Smooth muscle cell (in vitro differentiated cells): ENCODE data around the gene DDA1. TPM values are rescaled to one million over a fixed set of nuclear protein-coding genes. Genes with fewer than 3 reads are reported as not detected.
A peak's percentile ranks its signal among the peaks of the same experiment; 100 is the strongest.

Experiments used
- DNase-seq: peaks from one replicate; lab custom pipeline; 2025; ENCODE audit not compliant: unreplicated experiment; lab: John Stamatoyannopoulos, UW
- H2AFZ ChIP-seq: fragments of 200-600 bp; sonication (generic); 2 replicates; pipeline ENCODE4 v1.6.0; 2016; ENCODE audit warnings: antibody characterized with exemption, low read depth, mild to moderate bottlenecking
- H3F3A ChIP-seq: fragments of 200-600 bp; sonication (generic); 2 replicates; pipeline ENCODE4 v1.6.0; 2017; ENCODE audit warnings: antibody characterized with exemption, low read depth
- H3K27ac ChIP-seq: fragments of 200-600 bp; sonication (generic); 2 replicates; pipeline ENCODE4 v1.5.1; 2016; ENCODE audit warnings: low read depth, mild to moderate bottlenecking
- H3K27me3 ChIP-seq: fragments of 200-600 bp; sonication (generic); 2 replicates; pipeline ENCODE4 v1.6.1; 2016; ENCODE audit warnings: low read depth, mild to moderate bottlenecking
- H3K36me3 ChIP-seq: fragments of 200-600 bp; sonication (generic); 2 replicates; pipeline ENCODE4 v1.5.1; 2016; ENCODE audit warnings: low read depth
- H3K4me1 ChIP-seq: fragments of 200-600 bp; sonication (generic); 2 replicates; pipeline ENCODE4 v1.5.1; 2016; ENCODE audit warnings: low read depth
- H3K4me2 ChIP-seq: fragments of 200-600 bp; sonication (generic); 2 replicates; pipeline ENCODE4 v1.6.0; 2016; ENCODE audit warnings: mild to moderate bottlenecking
- H3K4me3 ChIP-seq: fragments of 200-600 bp; sonication (generic); 2 replicates; pipeline ENCODE4 v1.5.1; 2016; ENCODE audit warnings: mild to moderate bottlenecking
- H3K79me2 ChIP-seq: fragments of 200-600 bp; sonication (generic); 2 replicates; pipeline ENCODE4 v1.6.0; 2016; ENCODE audit warnings: low read depth, mild to moderate bottlenecking
- H3K9ac ChIP-seq: fragments of 200-600 bp; sonication (generic); 2 replicates; pipeline ENCODE4 v1.6.0; 2016; ENCODE audit warnings: low read depth
- H3K9me3 ChIP-seq: fragments of 200-600 bp; sonication (generic); replicated peaks from 2 replicates; pipeline ENCODE4 v1.5.1; 2016; ENCODE audit warnings: low read depth
- H4K20me1 ChIP-seq: fragments of 200-600 bp; sonication (generic); 2 replicates; pipeline ENCODE4 v1.6.0; 2016; ENCODE audit warnings: low read depth
- WGBS: methylation state at CpG from one replicate; pipeline ENCODE4 v1.1.7; 2016; ENCODE audit warnings: low lambda C conversion rate; 5-methylcytosine and 5-hydroxymethylcytosine counted together
- polyA plus RNA-seq: library from polyadenylated mRNA; unstranded; fragments of >200 nt; fragmentation: Nextera tagmentation; extraction: Ambion mirVana; gene quantifications from 2 replicates; pipeline ENCODE4 v1.2.1, GENCODE V29; 2016
- total RNA-seq: library from RNA; depleted of rRNA; stranded (reverse); fragments of >200 nt; gene quantifications from 2 replicates; pipeline ENCODE4 v1.2.3, GENCODE V29; 2014
- TF ChIP-seq, protein P1 (sequence below): fragments of 200-600 bp; sonication (generic); IDR thresholded peaks from 2 replicates; pipeline ENCODE4 v1.5.1; 2017; ENCODE audit warnings: borderline replicate concordance, mild to moderate bottlenecking, antibody characterized with exemption; ENCODE audit not compliant: insufficient read depth, poor library complexity, severe bottlenecking

DDA1 gene
- total and polyA plus RNA-seq, 2 experiments from 2014 or later: 26.5 to 51.8 TPM

GRCh38 chr19:17266026-17266425 lies 43.3 kb upstream of the DDA1 start:
- Histone ChIP-seq H3K27me3 (no peaks in the 10 kb centered on the region), H3K27ac (peak overlapping the region; percentile 51), H3K9ac (no peak overlapping the region), H3K9me3 (no peaks in the 10 kb centered on the region), H3K79me2 (peaks cover 6% of the 10 kb centered on the region), H3F3A (no peaks in the 10 kb centered on the region), H4K20me1 (no peaks in the 10 kb centered on the region), H2AFZ (no peak overlapping the region), H3K4me2 (no peak overlapping the region), H3K4me3 (no peak overlapping the region), H3K36me3 (no peaks in the 10 kb centered on the region), H3K4me1 (peaks cover 4% of the 10 kb centered on the region)
- WGBS: 82% methylated on average over 7 of the region's 7 CpGs
- TF ChIP-seq, protein P1, sequence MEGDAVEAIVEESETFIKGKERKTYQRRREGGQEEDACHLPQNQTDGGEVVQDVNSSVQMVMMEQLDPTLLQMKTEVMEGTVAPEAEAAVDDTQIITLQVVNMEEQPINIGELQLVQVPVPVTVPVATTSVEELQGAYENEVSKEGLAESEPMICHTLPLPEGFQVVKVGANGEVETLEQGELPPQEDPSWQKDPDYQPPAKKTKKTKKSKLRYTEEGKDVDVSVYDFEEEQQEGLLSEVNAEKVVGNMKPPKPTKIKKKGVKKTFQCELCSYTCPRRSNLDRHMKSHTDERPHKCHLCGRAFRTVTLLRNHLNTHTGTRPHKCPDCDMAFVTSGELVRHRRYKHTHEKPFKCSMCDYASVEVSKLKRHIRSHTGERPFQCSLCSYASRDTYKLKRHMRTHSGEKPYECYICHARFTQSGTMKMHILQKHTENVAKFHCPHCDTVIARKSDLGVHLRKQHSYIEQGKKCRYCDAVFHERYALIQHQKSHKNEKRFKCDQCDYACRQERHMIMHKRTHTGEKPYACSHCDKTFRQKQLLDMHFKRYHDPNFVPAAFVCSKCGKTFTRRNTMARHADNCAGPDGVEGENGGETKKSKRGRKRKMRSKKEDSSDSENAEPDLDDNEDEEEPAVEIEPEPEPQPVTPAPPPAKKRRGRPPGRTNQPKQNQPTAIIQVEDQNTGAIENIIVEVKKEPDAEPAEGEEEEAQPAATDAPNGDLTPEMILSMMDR: no peak
- DNase-seq: no peak

DNA sequence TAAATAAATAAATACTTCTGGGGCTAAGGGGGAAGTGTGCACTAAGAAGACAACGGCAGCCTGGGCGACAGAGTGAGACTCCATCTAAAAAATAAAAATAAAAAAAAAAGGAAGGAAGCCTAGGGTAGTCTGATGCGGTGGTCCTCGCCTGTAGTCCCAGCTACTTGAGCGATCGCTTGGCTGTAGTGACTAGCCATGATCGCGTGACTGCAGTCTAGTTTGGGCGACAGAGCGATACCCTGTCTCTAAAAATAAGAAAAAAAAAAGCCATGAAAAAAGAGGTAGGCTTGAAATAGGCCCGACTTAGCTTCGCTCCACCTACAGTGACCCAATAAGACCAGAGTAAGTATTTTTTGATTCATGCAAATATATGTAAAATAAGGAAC lies 42.8 kb upstream of the DDA1 start:
- peaks cover 6% of the 10 kb centered on the region for H3K79me2 ChIP-seq
- peak overlapping the region; percentile 51 for H3K27ac ChIP-seq
- H2AFZ ChIP-seq: no peak overlapping the region
- H3K27me3 ChIP-seq: no peaks in the 10 kb centered on the region
- no peak overlapping the region for H3K9ac ChIP-seq
- 89% methylated on average over 12 of the region's 12 CpGs for WGBS
- TF ChIP-seq, protein P1: no peak
- H3K9me3 ChIP-seq: no peaks in the 10 kb centered on the region
- no peak overlapping the region for H3K4me3 ChIP-seq
- H3F3A ChIP-seq: no peaks in the 10 kb centered on the region
- no peaks in the 10 kb centered on the region for H4K20me1 ChIP-seq
- no peaks in the 10 kb centered on the region for H3K36me3 ChIP-seq
- DNase-seq: no peak
- H3K4me1 ChIP-seq: peaks cover 4% of the 10 kb centered on the region
- H3K4me2 ChIP-seq: peak overlapping the region; percentile 23

DNA sequence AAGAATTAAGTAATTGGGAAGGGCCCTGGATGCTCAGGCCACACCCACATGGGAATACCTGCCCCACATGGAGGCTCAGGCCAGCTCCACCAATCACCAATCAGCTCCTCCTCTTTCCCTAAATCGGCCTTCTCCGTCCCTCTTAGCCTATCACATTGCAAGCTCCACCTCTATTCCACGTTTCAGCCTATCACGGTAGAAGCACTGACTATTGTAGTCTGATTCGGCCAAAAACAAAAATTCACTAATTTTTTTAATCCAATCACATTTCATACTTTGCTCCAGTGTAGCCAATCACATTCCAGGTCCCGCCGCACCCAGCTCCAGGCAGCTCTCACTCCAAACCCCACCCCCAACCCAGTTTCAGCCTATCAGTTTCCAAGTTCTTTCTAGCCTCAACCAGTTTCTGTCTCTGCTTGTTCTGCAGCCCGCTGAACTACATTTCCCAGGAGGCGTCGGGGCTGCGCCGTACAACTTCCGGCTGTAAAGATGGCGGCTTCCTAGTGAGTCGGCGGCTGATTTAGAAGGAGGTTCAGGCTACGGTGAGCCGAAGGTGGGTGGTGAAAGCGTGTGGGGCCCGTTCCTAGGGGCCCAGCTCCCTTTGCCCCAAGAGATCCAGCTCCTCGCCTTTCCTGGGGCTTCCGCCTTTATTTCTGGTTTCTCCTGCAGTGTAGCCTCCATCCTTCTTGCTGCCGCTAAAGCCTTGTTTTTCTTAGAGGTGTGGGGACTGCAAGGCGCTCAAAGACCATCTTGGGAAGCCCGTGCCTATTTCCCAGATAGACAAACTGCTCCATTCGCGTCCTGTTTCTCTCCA lies 42.2 kb upstream of the DDA1 start, which contains the start of gene BABAM1:
Gene BABAM1 (plus strand): TSS at position 469 of the 814 bp plus-strand sequence. CDS start 1,364 bp downstream, outside the sequence.
- Histone ChIP-seq H3F3A (no peaks in the 10 kb centered on the region), H3K9ac (peak within 1 kb of the TSS; percentile 72), H4K20me1 (no peaks in the 10 kb centered on the region), H2AFZ (peak within 1 kb of the TSS; percentile 89), H3K4me2 (peak within 1 kb of the TSS; percentile 88), H3K27me3 (no peaks in the 10 kb centered on the region), H3K27ac (peak within 1 kb of the TSS; percentile 68), H3K79me2 (peaks cover 6% of the 10 kb centered on the region), H3K4me1 (peaks cover 4% of the 10 kb centered on the region), H3K36me3 (no peaks in the 10 kb centered on the region), H3K9me3 (no peaks in the 10 kb centered on the region), H3K4me3 (peak within 1 kb of the TSS; percentile 83)
- 1% methylated on average over 27 of the region's 27 CpGs for WGBS
- TF ChIP-seq, protein P1: no peak
- DNase-seq: peak; percentile 76
